ENCODE measurements around the gene LONP1. TPM values are rescaled to one million over a fixed set of nuclear protein-coding genes. Genes with fewer than 3 reads are reported as not detected.

LONP1 gene
- total RNA-seq, 1 experiment from 2014 or later, result 113 TPM

GRCh38 chr19:5706876-5707573 lies 12.9 kb downstream of the LONP1 start:
- no peaks in the 10 kb centered on the region for H3K4me1 ChIP-seq (ENCODE audit: insufficient read depth, low read length)
- no peak overlapping the region for H2BK120ac ChIP-seq (ENCODE audit: low read depth, low read length, poor library complexity, severe bottlenecking)
- no CpG with 5 or more reads among the region's 35 CpGs for WGBS (ENCODE audit: extremely low coverage, insufficient read length, low lambda C conversion rate)
- H4K8ac ChIP-seq (replicated peaks; ENCODE audit: insufficient read length, low read depth, low read length), result no peak overlapping the region
- H4K5ac ChIP-seq (ENCODE audit: insufficient read length, low read depth, low read length), result no peak overlapping the region
- H3K4me2 ChIP-seq (ENCODE audit: insufficient read depth, insufficient read length, low read length), result no peak overlapping the region
- no peaks in the 10 kb centered on the region for H3K9me3 ChIP-seq (ENCODE audit: control insufficient read depth, low read depth, low read length)
- H3K27me3 Mint-ChIP-seq (ENCODE audit: low read depth), result no peaks in the 10 kb centered on the region; the same call in 1 of the 2 replicates
- no peak overlapping the region for H2BK12ac ChIP-seq (ENCODE audit: insufficient read length, low read depth, low read length)
- no peak overlapping the region for H2AFZ ChIP-seq (ENCODE audit: low read length)
- H3K36me3 Mint-ChIP-seq (ENCODE audit: insufficient read depth in 1 of 3, low read depth in 3 of 3), result peaks cover 43 to 88% (median 70%) of the 10 kb centered on the region in 3 experiments
- H3K4me3 Mint-ChIP-seq, result no peak overlapping the region
- H4K91ac ChIP-seq (ENCODE audit: insufficient read length, low read depth, low read length), result no peak overlapping the region
- no peak overlapping the region for H2BK20ac ChIP-seq (ENCODE audit: low read depth, low read length, poor library complexity, severe bottlenecking)
- no peak overlapping the region for H2BK5ac ChIP-seq (ENCODE audit: insufficient read length, low read length)
- H3K4me1 Mint-ChIP-seq, result no peaks in the 10 kb centered on the region
- no peak overlapping the region for H2AK5ac ChIP-seq (ENCODE audit: insufficient read length, low read length)
- H3K4ac ChIP-seq (ENCODE audit: low read depth, low read length), result no peak overlapping the region
- no peaks in the 10 kb centered on the region for H4K20me1 ChIP-seq (ENCODE audit: control insufficient read depth, insufficient read depth, insufficient read length)
- no peak overlapping the region for H3K14ac ChIP-seq (ENCODE audit: insufficient read depth, low read length)
- no peak for TF ChIP-seq CTCF (conservative IDR thresholded peaks at IDR 0.05)
- H3K9me3 Mint-ChIP-seq, result 0 out of 5 replicates have a peak, but pooled peaks cover 0 to 3% of the 10 kb centered on the region in 2 experiments
- H3T11ph ChIP-seq (ENCODE audit: low read length), result no peak overlapping the region
- no peak overlapping the region for H2BK15ac ChIP-seq (ENCODE audit: low read depth, low read length)
- no peak overlapping the region for H3K27ac Mint-ChIP-seq
- no peak overlapping the region for H3K56ac ChIP-seq (ENCODE audit: insufficient read length, low read depth, low read length)
- no peaks in the 10 kb centered on the region for H3K79me1 ChIP-seq (ENCODE audit: insufficient read depth, low read depth, low read length, poor library complexity, severe bottlenecking)
- no peaks in the 10 kb centered on the region for H3K79me2 ChIP-seq (ENCODE audit: insufficient read depth, low read length)
- no peak overlapping the region for H3K23ac ChIP-seq (ENCODE audit: insufficient read length, low read depth, low read length)
- H3K9ac ChIP-seq (ENCODE audit: extremely low read depth, insufficient read length, low read length), result no peak overlapping the region
- DNase-seq, result no peak
- H3K18ac ChIP-seq (ENCODE audit: insufficient read length, low read depth, low read length), result no peak overlapping the region
- no peak overlapping the region for H3K27ac ChIP-seq (ENCODE audit: insufficient read length, low read depth, low read length)
- peaks cover 2% of the 10 kb centered on the region for H3K23me2 ChIP-seq (ENCODE audit: insufficient read length, low read depth, low read length, poor library complexity, severe bottlenecking)
- H3K27me3 ChIP-seq (ENCODE audit: insufficient read depth, low read length), result no peaks in the 10 kb centered on the region
